Endodermal cell (in vitro differentiated cells): ENCODE results near the gene APC. TPM values are rescaled to one million over a fixed set of nuclear protein-coding genes. Genes with fewer than 3 reads are reported as not detected.

ENCODE experiments used
- DNase-seq: peaks from one replicate; pipeline ENCODE4 v3.0.0-alpha.2; 2017
- H3K27ac ChIP-seq: 2 replicates; pipeline ENCODE4 v1.5.1; 2013; ENCODE audit warnings: mild to moderate bottlenecking, low read depth, low read length, moderate library complexity
- H3K27me3 ChIP-seq: 2 replicates; pipeline ENCODE4 v1.6.1; 2013; ENCODE audit warnings: mild to moderate bottlenecking, low read length, moderate library complexity; ENCODE audit not compliant: insufficient read depth, control insufficient read depth, poor library complexity, severe bottlenecking
- H3K36me3 ChIP-seq: 2 replicates; pipeline ENCODE4 v1.7.0; 2013; ENCODE audit warnings: mild to moderate bottlenecking, low read length, moderate library complexity; ENCODE audit not compliant: control insufficient read depth, insufficient read depth
- H3K4me1 ChIP-seq: one replicate; pipeline ENCODE4 v1.7.0; 2013; ENCODE audit warnings: low read length; ENCODE audit not compliant: control insufficient read depth, insufficient read depth
- H3K4me3 ChIP-seq: 2 replicates; pipeline ENCODE4 v1.5.1; 2013; ENCODE audit warnings: mild to moderate bottlenecking, low read length, moderate library complexity
- H3K9ac ChIP-seq: 2 replicates; pipeline ENCODE4 v1.6.1; 2013; ENCODE audit warnings: mild to moderate bottlenecking, low read length, moderate library complexity; ENCODE audit not compliant: poor library complexity, severe bottlenecking; ENCODE audit errors: extremely low read depth
- H3K9me3 ChIP-seq: 2 replicates; pipeline ENCODE4 v1.6.1; 2013; ENCODE audit warnings: mild to moderate bottlenecking, low read length, moderate library complexity; ENCODE audit not compliant: control insufficient read depth
- H3K27ac Mint-ChIP-seq: 2 replicates; pipeline ENCODE4 v1.8.0; 2020; ENCODE audit warnings: mixed read lengths
- H3K27me3 Mint-ChIP-seq: 2 replicates; pipeline ENCODE4 v1.8.0; 2021; ENCODE audit warnings: mild to moderate bottlenecking, mixed read lengths; ENCODE audit not compliant: insufficient read depth
- H3K36me3 Mint-ChIP-seq: 2 replicates; pipeline ENCODE4 v1.8.0; 2020; ENCODE audit warnings: low read depth, mixed read lengths
- H3K4me1 Mint-ChIP-seq: 2 replicates; pipeline ENCODE4 v1.8.0; 2020; ENCODE audit warnings: mixed read lengths
- H3K4me3 Mint-ChIP-seq: 2 replicates; pipeline ENCODE4 v1.8.0; 2020; ENCODE audit warnings: mild to moderate bottlenecking, moderate library complexity, mixed read lengths
- H3K9me3 Mint-ChIP-seq: 2 replicates; pipeline ENCODE4 v1.8.0; 2020; ENCODE audit warnings: mild to moderate bottlenecking, mixed read lengths
- CTCF ChIP-seq: fragments of 200-600 bp; sonication (generic); conservative IDR thresholded peaks from 2 replicates; pipeline ENCODE4 v1.5.0; 2021; ENCODE audit warnings: antibody characterized with exemption, mild to moderate bottlenecking
- WGBS, 2 experiments: methylation state at CpG; one replicate each; pipeline versions ENCODE4 v1.1.5 to v1.1.7; 2013; ENCODE audit warnings: missing lambda C conversion rate in 2 of 2, mixed read lengths in 1 of 2; ENCODE audit not compliant: insufficient coverage in 1 of 2, insufficient read length in 1 of 2; 5-methylcytosine and 5-hydroxymethylcytosine counted together
- long read RNA-seq, 4 experiments: library from polyadenylated mRNA in 2 of 4; library from RNA in 1 of 4; library from capped mRNA in 1 of 4; stranded (forward) in 3 of 4; unstranded in 1 of 4; transcript quantifications; one replicate each; pipeline ENCODE4 v2.0.0, GENCODE V29; 2020 to 2021; ENCODE audit warnings: inconsistent platforms in 1 of 4
- polyA plus RNA-seq, 2 experiments: library from polyadenylated mRNA; stranded (reverse); fragments of 50-300 nt; gene quantifications; one replicate each; pipeline ENCODE4 v1.2.3, GENCODE V29; 2013
- total RNA-seq, 2 donors: library from RNA; stranded (reverse); fragmentation: NEBNext Ultra II Directional in 1 of 2; extraction: Animal tissue kit (Norgen Biotek cat#: 25700) in 1 of 2; gene quantifications; 2 replicates in 1 of 2; 3 replicates in 1 of 2; pipeline ENCODE4 v1.2.1, GENCODE V29; 2021

Gene APC
- total RNA-seq, result 10 to 100 TPM; 66.3 to 87.6 TPM
- 26.3 TPM for polyA plus RNA-seq (2013, experiment 1 of 2)
- polyA plus RNA-seq (2013, experiment 2 of 2), result 33.6 TPM
- long read RNA-seq, experiment 1, partial matches to known transcripts, result 11 of 12 reads
- long read RNA-seq, experiment 1, other reads (novel, unspliced or antisense), result 1 of 12 reads
- long read RNA-seq, experiment 2, partial matches to known transcripts, result 4 of 14 reads
- long read RNA-seq, experiment 2, other reads (novel, unspliced or antisense), result 10 of 14 reads
- long read RNA-seq, experiment 3, full-length matches to known transcripts, result 4 of 184 reads
- long read RNA-seq, experiment 3, partial matches to known transcripts, result 13 of 184 reads
- long read RNA-seq, experiment 3, other reads (novel, unspliced or antisense), result 167 of 184 reads
- long read RNA-seq, experiment 4, partial matches to known transcripts, result 8 of 19 reads
- long read RNA-seq, experiment 4, other reads (novel, unspliced or antisense), result 10 of 19 reads

DNA sequence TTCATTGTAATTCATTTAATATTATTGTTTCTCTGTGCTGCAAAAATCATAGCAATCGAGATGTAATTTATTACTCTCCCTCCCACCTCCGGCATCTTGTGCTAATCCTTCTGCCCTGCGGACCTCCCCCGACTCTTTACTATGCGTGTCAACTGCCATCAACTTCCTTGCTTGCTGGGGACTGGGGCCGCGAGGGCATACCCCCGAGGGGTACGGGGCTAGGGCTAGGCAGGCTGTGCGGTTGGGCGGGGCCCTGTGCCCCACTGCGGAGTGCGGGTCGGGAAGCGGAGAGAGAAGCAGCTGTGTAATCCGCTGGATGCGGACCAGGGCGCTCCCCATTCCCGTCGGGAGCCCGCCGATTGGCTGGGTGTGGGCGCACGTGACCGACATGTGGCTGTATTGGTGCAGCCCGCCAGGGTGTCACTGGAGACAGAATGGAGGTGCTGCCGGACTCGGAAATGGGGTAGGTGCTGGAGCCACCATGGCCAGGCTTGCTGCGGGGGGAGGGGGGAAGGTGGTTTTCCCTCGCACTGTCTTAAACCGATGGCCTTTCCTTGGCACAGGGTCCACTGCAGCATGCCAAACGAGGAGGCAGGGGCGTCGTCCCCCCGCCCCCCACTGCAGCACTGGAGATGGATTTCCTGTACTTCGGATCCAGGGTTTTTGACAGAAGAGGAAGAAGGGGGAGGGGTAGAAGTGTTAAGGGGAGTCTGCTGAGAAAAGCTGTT, at the start of gene APC:
Gene APC (plus strand): TSS at position 423 of the 728 bp plus-strand sequence. CDS start 17,006 bp downstream, outside the sequence.
- H3K36me3 Mint-ChIP-seq, result peaks cover 9% of the 10 kb centered on the region
- Histone ChIP-seq H3K27ac (peak within 1 kb of the TSS; percentile 67), H3K9me3 (no peaks in the 10 kb centered on the region), H3K27me3 (no peaks in the 10 kb centered on the region), H3K36me3 (peaks cover 22% of the 10 kb centered on the region), H3K4me1 (peaks cover 11% of the 10 kb centered on the region), H3K4me3 (peak within 1 kb of the TSS; percentile 74), H3K9ac (no peak within 1 kb of the TSS)
- peak within 1 kb of the TSS; percentile 78 for H3K4me3 Mint-ChIP-seq
- H3K9me3 Mint-ChIP-seq, result no peaks in the 10 kb centered on the region
- H3K4me1 Mint-ChIP-seq, result peaks cover 24% of the 10 kb centered on the region
- H3K27me3 Mint-ChIP-seq, result no peaks in the 10 kb centered on the region
- peak; percentile 97 for DNase-seq
- TF ChIP-seq CTCF, result no peak
- H3K27ac Mint-ChIP-seq, result peak within 1 kb of the TSS; percentile 86
- WGBS, 2 experiments, result 0 to 15% methylated on average over 9 to 36 of the region's 36 CpGs

DNA sequence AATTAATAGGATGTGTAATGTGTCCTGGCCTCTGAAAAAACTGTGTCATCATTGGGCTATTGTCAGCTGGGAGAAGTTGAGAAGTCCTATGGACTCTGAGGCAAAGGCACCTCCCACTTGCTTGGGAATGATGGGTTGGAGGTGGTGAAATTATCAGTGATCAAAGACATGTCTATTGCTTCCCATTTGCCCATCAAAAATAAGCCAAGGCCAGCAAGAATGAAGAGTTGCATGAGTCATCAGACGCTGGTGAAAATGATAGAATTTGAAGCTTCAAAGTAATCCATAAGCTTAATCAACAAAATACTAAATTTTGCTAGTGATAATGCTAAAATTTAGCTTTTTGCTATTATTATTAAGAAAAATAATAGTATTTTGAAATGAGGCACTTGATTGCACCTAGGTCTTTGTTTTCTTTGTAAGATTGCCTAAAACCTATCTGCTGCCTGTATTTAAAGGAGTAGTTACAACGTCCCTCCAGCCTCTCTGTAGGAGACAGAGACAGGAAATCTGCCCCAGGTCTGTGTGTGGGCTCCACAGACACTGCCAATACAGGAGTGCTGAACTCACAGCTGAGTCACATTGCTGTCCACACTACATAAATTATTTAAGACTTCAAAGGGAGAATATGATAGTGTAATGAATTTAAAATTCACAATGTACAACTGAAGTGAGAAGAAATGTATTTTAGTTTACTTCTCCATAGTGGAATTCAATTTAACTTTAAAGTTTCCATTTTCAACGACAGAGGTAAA, 48.4 kb upstream of the APC start:
- H3K36me3 Mint-ChIP-seq, result no peaks in the 10 kb centered on the region
- DNase-seq, result no peak
- H3K36me3 ChIP-seq, result no peaks in the 10 kb centered on the region
- TF ChIP-seq CTCF, result no peak
- peaks cover 3% of the 10 kb centered on the region for H3K4me1 ChIP-seq
- peaks cover 8% of the 10 kb centered on the region for H3K4me1 Mint-ChIP-seq
- H3K27me3 Mint-ChIP-seq, result no peaks in the 10 kb centered on the region
- WGBS, 2 experiments, result 80 to 82% methylated on average over 2 to 3 of the region's 3 CpGs
- H3K27ac ChIP-seq, result no peak overlapping the region
- H3K4me3 Mint-ChIP-seq, result no peak overlapping the region
- no peak overlapping the region for H3K4me3 ChIP-seq
- no peak overlapping the region for H3K27ac Mint-ChIP-seq
- H3K9me3 ChIP-seq, result peaks cover 11% of the 10 kb centered on the region
- H3K9me3 Mint-ChIP-seq, result peaks cover 6% of the 10 kb centered on the region
- no peak overlapping the region for H3K9ac ChIP-seq
- H3K27me3 ChIP-seq, result no peaks in the 10 kb centered on the region
